Activated T-cell treated with anti-CD3 and anti-CD28 coated beads, Interleukin-2, amount 50 U/mL, for 1 hour (primary cell): ENCODE results near the gene RBPMS2.
"Not testable (repeated sequence)": the region's sequence is repeated elsewhere in the genome, so short reads cannot be mapped to it uniquely, and the experiment has no call there.

Experiments
- DNase-seq: peaks from one replicate; pipeline ENCODE4 v3.0.0-alpha.2; 2020

The RBPMS2 gene

DNA sequence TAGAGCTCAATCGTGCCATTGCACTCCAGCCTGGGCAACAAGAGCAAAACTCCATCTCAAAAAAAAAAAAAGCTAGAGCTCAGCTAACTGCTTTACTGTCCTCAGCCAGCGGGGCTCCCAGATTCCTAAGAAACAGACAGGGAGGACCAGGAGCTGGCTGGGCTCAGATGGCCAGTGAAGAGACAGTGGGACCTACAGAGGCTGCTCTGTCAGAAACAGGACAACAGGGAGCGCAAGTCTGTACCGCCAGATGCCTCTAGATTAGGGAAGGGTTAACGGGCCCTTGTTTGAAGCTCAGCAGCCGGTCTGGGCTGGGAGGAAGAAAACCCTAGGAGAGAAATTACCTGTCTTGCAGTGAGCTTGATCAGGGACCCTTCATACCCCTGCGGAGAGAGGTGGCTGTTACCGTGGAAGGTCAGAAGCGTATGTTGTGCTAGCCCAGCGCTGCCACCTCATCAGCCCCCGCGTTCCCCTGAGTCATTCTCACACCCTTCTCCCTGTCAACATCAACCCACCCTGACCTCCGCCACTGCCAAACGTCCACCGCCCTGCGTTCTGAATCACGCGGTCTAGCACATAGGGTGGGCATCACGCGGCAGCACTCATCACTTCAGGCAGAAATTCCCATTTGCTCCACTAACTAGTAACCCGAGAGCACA, 25.3 kb downstream of the RBPMS2 start:
- no peak for DNase-seq

DNA sequence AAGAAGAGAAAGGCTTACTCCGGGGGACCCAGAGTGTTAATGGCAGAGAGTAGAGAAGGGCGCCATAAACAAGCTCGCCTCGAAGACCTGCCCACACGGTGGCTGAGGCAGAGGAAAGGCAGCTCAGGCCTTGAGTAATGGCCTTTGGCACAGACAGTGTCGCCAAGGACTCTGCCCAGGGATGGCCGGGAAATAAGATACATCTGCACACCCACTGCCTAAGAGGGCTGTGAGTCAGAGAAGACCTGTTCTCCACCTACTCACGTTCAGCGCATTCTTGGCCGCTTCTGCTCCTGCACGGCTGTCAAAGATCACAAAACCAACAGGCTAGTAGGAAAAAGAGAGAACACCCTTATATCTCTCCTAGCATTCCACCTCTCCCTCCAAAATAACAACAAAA, 26.2 kb downstream of the RBPMS2 start:
- no peak for DNase-seq

DNA sequence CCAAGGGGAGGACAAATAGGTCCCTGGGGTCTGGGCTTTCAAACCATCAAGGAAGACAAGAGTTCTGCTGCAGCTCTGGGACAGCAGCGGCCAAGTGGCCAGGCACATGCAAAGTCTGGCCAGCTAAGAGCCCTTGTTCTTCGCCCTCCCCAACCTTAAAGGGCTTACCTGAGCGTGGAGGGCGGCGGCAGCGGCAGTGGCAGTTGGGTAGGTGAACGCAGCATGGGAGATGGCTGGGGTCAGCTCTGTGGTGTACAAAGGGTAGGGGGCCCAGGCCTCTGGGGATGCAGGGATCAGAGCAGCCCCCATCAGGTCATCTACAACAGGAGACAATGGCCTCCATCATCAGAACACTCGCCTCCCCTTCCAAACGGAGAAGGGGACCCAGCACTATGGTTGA, 27.1 kb downstream of the RBPMS2 start:
- no peak for DNase-seq

DNA sequence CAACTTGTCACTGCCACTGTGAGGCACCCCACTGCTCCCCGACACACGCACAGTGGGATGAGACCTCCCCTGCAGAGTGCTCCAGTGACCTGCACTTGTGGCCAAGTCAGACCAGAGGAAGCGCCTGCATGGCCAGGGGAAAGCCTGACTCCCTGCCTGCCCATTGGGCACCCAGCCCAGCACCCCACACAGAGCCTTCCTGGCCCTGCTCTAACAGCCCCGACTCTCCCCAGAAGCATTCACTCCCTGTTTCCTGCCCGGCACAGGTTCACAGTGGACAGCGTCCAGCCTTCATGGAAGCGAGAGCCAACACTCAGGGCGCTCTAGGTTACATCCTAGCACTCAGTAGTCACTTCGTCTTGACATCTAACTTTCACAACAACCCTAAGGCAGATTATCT, 27.8 kb downstream of the RBPMS2 start:
- no peak for DNase-seq

DNA sequence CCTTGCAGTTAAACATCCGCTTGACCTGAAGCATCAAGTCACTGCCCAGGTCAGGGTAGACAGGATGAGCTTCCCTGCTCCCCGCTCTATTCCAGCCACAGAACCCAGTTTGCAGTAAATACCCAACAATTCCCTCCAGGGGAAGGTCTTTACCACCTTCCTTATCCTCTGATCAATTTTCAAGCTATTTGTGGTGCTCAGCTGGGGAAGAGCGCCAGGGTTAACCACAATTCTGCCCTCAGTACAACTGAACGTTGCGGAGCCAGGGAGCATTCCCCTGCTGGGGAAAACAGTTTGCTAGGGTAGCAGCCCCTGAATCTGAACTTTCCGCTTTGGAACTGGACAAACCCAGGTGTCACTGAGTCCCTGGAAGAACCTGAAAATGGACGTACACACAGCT, 28.5 kb downstream of the RBPMS2 start:
- DNase-seq: no peak

DNA sequence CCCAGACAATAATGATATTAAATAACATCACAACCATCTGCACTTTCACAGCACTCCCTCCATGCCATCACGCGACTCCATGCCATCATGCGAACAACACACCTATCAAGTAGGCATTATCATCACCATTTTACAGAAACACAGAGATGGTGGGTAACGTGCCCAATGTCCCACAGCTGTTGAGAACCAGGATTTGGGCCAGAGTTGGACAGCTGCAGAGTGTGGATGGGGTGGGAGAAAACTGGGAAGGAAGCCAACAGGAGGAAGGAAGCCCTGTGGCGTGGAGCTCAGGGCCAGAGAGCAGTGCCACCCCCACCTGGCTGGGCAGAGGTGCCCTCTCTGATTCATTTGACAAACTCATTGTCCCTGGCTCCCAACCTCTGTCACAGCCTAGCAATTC, 29.0 kb downstream of the RBPMS2 start:
- DNase-seq: no peak

DNA sequence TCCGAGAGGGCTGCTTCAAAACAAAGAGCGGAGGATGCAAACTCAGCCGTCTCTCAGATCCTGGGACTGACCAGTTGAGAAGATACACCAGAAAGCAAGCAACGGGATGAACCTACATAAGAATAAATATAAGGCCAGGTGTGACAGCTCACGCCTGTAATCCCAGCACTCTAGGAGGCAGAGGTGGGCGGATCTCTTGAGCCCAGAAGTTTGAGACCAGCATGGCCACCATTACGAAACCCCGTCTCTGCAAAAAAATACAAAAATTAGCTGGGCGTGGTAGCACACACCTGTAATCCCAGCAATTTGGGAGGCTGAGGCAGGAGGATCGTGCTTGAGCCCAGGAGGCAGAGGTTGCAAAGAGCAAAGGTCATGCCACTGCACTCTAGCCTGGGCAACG, 31.7 kb downstream of the RBPMS2 start:
- no peak for DNase-seq

DNA sequence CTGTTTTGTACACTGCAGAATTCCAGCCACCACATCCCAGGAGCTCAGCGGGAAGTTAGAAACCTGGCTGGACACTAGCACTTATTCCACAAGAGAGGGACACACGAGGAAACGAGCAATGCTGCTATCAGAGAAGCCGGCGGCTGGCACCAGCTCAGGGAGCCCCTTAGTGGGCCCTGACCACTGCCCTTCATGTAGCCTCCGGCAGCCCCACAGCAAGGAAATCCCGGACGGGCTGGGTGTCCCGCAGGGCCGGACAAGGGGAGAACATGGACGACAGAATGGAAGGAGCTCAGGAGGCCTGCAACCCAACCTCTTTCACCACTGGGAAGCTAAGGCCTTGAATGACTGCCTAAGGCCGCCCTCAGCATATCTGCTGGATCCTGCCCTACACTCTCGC, 32.5 kb downstream of the RBPMS2 start:
- DNase-seq: no peak

DNA sequence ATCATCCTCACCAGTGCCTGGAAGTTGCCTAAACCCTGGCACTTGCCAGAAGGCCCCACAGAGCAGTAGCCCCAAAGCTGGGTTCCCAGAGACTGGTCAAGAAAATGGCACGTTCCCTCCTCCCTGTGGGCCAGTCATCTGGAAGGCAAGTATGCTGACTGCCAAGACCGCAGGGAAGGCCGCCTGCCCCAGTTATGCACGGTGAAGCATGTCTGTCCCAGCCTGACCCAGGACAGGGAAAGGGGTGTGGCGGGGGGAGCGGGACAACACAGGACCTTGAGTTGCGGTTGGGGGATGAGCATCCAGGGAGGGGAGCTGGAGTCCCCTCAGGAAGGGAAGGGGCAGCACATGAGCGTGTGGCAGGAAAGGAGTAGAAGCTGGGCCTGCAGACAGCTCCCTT, 33.0 kb downstream of the RBPMS2 start:
- no peak for DNase-seq

DNA sequence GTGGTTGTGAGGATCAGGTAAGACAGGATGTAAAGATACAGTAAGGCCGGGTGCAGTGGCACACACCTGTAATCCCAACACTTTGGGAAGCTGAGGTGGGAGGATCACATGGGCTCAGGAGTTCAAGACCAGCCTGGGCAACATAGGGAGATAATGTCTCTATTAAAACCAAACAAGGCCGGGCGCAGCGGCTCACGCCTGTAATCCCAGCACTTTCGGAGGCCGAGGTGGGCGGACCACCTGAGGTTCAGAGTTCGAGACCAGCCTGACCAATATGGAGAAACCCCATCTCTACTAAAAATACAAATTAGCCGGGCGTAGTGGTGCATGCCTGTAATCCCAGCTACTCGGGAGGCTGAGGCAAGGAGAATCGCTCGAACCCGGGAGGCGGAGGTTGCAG, 33.7 kb downstream of the RBPMS2 start:
- DNase-seq: not testable (repeated sequence)

DNA sequence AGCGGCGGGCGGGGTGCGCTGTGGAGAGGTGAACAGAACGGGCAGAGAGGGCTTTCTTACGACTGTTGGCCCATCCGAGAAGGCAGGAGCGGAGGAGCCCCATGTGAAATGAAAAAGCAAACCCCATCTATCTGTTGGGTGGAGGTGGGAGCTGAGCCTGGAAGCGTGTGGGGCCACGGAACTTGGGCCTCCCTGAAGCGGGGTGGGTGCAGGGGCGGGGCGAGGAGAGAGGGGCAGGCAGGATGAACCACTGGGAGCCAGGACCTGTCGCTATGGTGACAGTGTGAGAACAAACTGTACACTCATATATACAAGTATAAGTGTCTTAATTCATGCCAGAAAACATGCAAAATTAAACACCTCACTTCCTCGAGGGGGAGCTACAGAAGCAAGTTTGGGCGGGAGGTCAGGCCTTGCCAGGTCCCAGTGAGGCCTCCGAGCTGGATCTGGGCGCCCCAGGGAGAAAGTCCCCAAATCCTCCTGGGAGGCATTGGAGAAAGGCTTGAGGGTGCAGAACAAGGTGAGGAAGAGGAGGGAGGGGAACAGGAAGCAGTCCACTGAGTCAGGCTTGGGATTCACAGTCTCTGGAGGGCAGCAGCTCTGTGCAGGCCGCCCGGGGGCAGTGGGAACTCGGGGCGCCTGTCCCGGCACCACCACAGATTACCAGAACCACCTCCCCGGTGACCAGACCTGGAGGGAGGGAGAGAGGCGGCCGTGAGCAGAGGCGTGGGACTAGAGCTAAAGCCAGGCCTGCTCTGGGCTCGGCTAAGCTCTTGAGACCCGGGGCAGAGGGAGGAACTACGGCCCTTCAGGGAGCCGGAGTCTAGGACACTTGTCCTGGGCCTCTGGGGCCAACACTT, 34.8 kb downstream of the RBPMS2 start:
- DNase-seq: no peak

DNA sequence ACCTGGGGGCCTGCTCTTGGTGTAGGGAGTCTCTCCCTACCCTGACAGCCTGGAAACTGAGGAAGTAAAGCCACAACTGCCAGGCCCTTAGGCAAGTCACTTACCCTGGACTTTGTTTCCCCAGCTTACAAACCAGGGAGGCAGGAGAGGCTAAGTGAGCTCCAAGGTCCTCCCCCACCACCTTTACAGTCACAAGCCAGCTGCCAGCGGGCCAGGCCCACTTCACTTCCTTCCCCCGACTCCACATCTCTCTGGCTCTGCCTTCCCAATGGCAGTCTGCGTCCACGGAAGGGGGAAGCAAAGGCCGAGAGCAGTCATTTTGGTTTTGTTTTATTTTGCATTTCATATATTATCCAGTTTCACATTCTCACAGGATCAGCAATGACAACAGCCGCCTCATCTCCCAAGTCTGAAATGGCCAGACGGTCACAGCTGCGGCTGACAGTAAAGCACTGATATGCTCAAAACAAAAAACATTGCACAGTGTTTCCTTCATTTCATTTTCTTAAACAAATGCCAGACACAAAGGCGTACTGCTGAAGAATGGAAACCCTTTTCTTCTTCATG, 35.7 kb downstream of the RBPMS2 start:
- DNase-seq: no peak

DNA sequence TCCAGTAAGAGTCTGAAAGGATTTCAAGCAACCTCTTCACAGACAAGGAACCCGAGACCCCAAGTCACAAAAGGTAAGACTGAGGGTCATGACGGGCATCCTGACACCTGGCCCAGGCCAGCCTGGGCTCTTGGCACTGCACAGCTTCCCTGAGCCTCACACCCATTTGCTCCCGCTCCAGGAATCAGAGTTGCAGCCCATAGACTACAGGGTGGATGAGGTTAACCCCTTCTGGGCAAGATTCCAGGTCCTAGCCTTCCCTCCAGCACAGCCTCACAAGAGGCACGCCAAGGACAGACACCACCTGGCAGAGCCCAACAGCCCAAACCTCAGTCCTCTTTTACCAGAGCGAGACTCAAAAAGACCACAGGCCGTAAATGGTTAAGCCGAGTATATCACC, 36.2 kb downstream of the RBPMS2 start:
- no peak for DNase-seq

DNA sequence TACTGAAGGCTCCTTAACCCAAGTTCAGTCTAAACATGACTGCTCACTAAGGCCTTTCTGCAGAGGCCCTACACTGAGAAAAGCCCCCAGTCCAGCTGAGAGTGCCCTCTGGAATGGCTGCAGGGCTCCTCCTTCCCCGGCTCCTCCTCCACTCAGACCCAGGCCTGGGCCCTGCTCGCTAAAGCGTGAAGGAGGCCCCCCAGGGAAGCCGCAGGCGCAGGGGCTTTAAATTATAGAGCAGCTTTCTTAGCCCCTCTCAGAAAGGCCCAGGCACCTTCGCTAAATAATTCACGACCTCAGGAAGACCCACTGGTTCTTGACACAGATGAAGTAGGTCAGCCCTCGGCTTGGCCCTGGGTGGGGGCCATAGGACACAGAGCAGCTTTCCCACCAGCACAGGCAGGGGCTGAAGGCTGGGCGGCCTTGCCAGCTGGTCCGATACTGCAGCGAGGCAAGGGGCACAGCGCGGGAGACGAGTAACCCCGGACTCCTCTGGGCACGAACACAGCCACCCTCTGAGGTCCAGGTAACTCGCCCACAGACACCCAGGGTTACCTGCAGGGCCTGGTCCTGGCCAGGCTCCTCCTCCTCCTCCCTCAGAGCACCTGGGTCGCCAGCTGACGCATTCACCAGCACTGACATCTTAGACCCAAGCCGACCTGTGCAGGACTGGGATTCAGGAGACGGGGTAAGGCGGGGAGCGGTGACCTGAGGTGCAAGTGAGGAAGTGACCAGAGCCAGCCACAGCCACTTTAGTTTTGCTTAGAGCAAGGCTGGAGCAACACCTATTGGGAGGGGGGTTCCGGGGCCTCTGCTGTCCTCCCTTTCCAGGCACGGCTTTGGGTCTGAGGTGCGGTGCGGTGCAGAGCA, 36.9 kb downstream of the RBPMS2 start:
- no peak for DNase-seq

DNA sequence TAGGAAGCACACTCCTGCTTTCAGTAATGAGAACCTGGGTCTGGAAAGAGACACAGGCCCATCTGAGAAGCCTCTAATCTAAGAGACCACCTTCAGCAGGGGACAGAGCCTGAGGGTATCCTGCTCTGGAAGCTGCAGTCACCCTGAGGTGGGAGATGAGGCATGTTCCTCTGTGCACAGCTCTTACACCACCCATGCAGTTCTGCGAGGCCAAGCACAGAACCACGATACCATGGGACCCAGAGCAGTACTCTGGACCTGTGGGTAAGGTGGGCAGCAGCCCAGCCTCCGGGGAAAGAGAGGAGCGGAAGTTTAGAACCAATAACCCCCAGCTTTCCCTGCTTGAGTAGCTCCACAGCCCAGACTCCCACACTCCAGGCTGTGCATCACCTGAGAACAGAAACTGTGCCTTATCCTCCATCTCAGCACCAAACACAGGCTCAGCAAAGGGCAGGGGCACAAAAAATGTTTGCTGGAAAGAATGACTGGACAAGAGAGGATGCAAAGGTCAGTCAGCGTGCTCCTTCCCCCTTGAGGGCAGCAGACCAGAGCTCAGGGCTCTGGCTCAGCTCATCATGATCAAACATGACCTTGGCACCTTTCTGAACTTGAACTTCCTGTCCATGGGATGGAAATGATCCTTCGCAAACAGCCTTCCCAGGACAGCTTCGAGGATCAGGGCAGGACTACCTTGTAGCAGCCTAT, 43.1 kb downstream of the RBPMS2 start:
- DNase-seq: no peak

DNA sequence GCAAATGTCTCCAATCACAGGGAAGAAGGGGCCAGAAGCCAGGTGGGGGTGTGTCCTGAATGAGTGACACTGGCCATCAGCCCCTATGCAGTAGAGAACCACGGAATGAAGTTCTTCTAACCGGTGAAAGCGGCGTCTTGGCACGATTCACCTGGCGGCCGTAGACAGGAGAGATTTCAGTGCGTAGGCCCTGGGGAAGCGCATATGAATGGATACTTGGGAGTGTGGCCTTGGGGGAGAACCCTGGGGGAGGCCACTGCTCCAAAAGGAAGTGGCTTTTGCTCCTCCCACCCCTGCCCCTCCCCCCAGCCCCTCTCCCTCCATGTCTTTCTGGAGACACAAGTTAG, 43.6 kb downstream of the RBPMS2 start:
- DNase-seq: no peak

DNA sequence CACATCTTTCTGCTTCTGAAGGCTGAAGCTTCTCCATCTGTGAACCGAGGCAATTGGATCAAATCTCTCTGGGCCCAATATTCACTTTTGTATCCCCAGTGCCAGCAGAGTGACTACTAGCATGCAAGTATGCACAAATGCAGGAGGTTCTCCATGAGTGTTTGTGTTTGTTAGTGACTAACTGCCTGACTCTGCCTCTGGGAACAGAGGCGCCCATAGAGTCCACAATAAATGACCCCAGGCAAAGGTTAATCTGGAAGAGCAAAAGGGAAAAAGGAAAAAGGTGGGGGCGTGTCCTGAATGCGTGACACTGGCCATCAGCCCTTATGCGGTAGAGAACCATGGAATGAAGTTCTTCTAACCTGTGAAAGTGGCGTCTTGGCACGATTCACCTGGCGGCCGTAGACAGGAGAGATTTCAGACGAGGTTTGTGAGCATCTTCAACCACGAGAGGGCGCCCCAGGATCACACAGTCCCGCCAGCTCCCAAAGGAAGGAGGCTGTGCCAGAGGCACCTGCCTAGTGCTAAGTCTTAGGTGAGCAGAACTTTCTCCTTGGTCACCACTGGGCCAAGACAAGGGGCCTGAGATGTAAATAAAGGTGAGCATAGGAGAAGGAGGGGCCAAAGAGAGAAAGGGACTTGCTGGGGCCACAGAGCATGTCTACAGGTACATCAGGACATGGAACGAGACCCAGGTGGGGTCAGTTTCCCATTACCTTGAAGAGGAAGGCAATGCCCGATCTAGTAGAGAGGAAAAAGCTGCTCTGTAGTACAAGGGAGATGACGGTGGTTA, 44.2 kb downstream of the RBPMS2 start:
- peak; percentile 87 for DNase-seq

DNA sequence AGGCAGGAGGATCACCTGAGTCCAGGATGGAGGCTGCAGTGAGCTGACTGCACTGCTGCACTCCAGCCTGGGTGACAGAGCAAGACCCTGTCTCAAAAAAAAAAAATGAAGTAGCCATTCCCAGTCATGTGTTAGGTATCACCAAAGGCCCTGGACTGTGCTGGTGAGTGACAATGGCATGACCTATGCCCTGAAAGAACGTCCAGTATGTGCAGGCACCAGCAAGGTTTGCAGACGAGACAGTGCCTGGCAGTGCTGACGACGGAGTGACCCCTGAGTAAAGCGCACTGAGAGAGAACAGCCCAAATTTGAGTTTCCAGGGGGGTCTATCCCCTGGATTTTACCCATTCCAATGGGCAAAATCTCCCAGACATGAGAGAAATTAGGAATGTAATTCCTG, 45.2 kb downstream of the RBPMS2 start:
- DNase-seq: no peak

DNA sequence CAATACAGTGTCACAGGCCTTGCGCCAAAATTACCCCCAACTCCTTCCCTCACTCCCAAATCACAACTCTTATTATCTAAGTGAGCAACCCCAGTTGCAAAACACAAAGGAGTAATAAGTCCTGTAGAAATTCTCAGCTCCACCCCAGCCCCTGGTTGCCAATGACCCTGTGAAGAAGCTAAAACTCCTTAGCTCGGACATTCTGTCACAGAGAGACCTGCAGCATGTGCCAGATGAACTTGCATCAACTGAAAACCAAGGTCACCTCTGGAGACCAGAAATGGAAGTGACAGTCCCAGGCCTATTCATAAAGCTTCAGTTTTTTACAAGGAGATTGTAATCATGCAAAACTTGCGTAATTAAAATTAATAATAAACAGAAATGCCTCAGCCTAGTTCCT, 55.2 kb downstream of the RBPMS2 start:
- no peak for DNase-seq

DNA sequence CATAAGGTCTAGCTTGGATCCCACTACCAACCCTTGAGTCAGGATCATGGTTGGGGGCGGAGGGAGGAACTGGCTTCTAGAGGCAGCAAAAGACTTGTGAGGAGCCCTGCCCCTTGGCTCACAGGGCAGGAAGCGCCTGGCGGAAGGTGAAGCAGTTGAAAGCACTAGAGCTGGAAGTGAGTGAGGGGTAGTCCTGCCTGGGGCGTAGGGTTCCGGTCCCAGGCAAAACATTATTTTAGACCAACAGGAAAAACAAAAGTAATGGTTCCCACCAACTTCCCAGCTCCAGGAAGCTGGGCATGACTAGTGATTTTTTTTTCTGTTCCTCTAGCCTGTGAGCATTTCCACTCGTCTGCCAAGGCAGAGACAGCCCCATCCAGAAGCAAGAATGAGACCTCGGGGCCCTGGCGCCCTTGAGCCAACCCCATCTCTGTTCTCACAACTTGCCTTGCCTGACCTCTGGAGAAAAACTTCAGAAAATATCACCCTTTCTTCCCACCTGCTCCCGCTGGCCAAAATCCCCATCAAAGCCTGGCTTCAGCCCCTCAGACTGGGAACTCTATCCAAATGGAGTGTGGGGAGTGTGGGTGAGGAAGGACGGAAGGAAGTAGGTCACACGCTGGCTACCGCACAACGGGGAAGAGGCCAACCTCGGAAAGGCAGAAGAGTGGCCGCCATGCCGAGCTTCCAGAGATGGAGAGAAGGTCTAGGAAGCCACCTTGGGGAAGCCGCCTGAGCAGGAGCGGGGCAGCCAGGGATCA, 57.5 kb downstream of the RBPMS2 start:
- DNase-seq: no peak

DNA sequence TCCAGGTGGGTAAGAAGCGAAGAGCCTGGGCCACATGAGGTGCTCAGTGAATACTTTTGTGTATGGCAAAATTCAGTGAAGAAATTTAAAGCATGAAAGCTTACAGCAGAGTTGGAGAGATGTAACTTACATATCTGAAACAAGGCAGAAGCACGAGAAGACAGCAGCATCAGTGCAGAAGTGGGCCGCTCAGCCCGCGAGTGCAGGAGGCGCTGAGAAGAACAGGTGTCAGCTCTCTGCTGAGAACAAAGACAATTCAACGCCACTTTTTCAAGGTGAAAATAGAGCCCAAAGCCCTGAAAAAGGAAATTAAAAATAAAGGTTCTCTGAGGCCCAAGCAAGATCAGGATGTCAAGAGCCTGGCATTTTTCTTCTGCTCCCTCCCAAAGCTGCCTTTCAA, 58.3 kb downstream of the RBPMS2 start:
- DNase-seq: no peak
